Neural cell (in vitro differentiated cells): Measurements from ENCODE around the gene UBASH3B. TPM values are rescaled to one million over a fixed set of nuclear protein-coding genes. Genes with fewer than 3 reads are reported as not detected.

Experiments used
- H2AFZ ChIP-seq: fragments of 200-600, 300-800 bp; sonication (generic), shearing (Covaris generic); 2 replicates; pipeline ENCODE4 v1.6.0; 2014; ENCODE audit warnings: low read depth, mild to moderate bottlenecking, antibody characterized with exemption, low read length, moderate library complexity
- H3F3A ChIP-seq: fragments of 200-600 bp; shearing (Covaris generic); 2 replicates; pipeline ENCODE4 v1.6.1; 2016; ENCODE audit warnings: mild to moderate bottlenecking, moderate library complexity, mixed read lengths, antibody characterized with exemption, low read length; ENCODE audit not compliant: insufficient read depth, poor library complexity, severe bottlenecking
- H3K27ac ChIP-seq: fragments of 200-600, 300-800 bp; sonication (generic), shearing (Covaris generic); 2 replicates; pipeline ENCODE4 v1.5.1; 2014; ENCODE audit warnings: mild to moderate bottlenecking, low read length, moderate library complexity
- H3K27me3 ChIP-seq: fragments of 300-800, 200-600 bp; sonication (generic), shearing (Covaris generic); 2 replicates; pipeline ENCODE4 v1.6.0; 2014; ENCODE audit warnings: mild to moderate bottlenecking, low read depth, low read length, moderate library complexity; ENCODE audit not compliant: insufficient read depth
- H3K36me3 ChIP-seq: fragments of 300-800, 200-600 bp; sonication (generic), shearing (Covaris generic); 2 replicates; pipeline ENCODE4 v1.5.1; 2014; ENCODE audit warnings: mild to moderate bottlenecking, antibody characterized with exemption, low read length, moderate library complexity; ENCODE audit not compliant: insufficient read depth
- H3K4me2 ChIP-seq: fragments of 300-800, 200-600 bp; sonication (generic), shearing (Covaris generic); 2 replicates; pipeline ENCODE4 v1.6.0; 2014; ENCODE audit warnings: mild to moderate bottlenecking, low read length
- H3K4me3 ChIP-seq: fragments of 300-800, 200-600 bp; sonication (generic), shearing (Covaris generic); 2 replicates; pipeline ENCODE4 v1.5.1; 2014; ENCODE audit warnings: mild to moderate bottlenecking, low read length, moderate library complexity
- H3K79me2 ChIP-seq: fragments of 200-600 bp; shearing (Covaris generic); replicated peaks from 2 replicates; pipeline ENCODE4 v1.6.0; 2014; ENCODE audit warnings: mild to moderate bottlenecking, low read length, moderate library complexity; ENCODE audit not compliant: insufficient read depth
- H3K9ac ChIP-seq: fragments of 300-800, 200-600 bp; sonication (generic), shearing (Covaris generic); 2 replicates; pipeline ENCODE4 v1.6.1; 2016; ENCODE audit warnings: mild to moderate bottlenecking, low read length, mixed read lengths
- H3K9me2 ChIP-seq: fragments of 200-600 bp; shearing (Covaris generic); 2 replicates; pipeline ENCODE4 v1.6.1; 2016; ENCODE audit warnings: mild to moderate bottlenecking, low read length, mixed read lengths; ENCODE audit not compliant: insufficient read depth
- H3K9me3 ChIP-seq: fragments of 200-600, 300-800 bp; sonication (generic), shearing (Covaris generic); 2 replicates; pipeline ENCODE4 v1.6.1; 2016; ENCODE audit warnings: mild to moderate bottlenecking, mixed run types, low read length, moderate library complexity, mixed read lengths
- H4K20me1 ChIP-seq: fragments of 200-600 bp; shearing (Covaris generic); 2 replicates; pipeline ENCODE4 v1.6.1; 2016; ENCODE audit warnings: mild to moderate bottlenecking, mixed run types; ENCODE audit not compliant: insufficient read depth
- CTCF ChIP-seq: fragments of 450-650 bp; IDR thresholded peaks from 2 replicates; pipeline ENCODE4 v1.5.1; 2014; ENCODE audit warnings: antibody characterized with exemption, mild to moderate bottlenecking, moderate library complexity; ENCODE audit not compliant: poor library complexity, severe bottlenecking
- EP300 ChIP-seq: fragments of 450-650 bp; conservative IDR thresholded peaks from 2 replicates; pipeline ENCODE4 v1.6.1; 2014; ENCODE audit warnings: antibody characterized with exemption, mild to moderate bottlenecking, moderate library complexity; ENCODE audit not compliant: poor library complexity, severe bottlenecking
- EZH2 ChIP-seq: fragments of 200-600, 300-800 bp; shearing (Covaris generic), sonication (generic); IDR thresholded peaks from 2 replicates; pipeline ENCODE4 v1.6.1; 2014; ENCODE audit warnings: antibody characterized with exemption, low read length, borderline replicate concordance, mild to moderate bottlenecking; ENCODE audit not compliant: insufficient read depth, poor library complexity, severe bottlenecking
- MXI1 ChIP-seq: fragments of 450-650 bp; conservative IDR thresholded peaks from 2 replicates; pipeline ENCODE4 v1.6.1; 2014; ENCODE audit warnings: antibody characterized with exemption, mild to moderate bottlenecking; ENCODE audit not compliant: poor library complexity, severe bottlenecking
- POLR2AphosphoS5 ChIP-seq: IDR thresholded peaks from 2 replicates; pipeline ENCODE4 v1.6.1; 2012
- RAD21 ChIP-seq: fragments of 450-650 bp; conservative IDR thresholded peaks from 2 replicates; pipeline ENCODE4 v1.6.1; 2014; ENCODE audit warnings: antibody characterized with exemption, mild to moderate bottlenecking, moderate library complexity
- REST ChIP-seq: IDR thresholded peaks from 2 replicates; pipeline ENCODE4 v1.6.1; 2012; ENCODE audit warnings: borderline replicate concordance
- SMC3 ChIP-seq: fragments of 450-650 bp; conservative IDR thresholded peaks from 2 replicates; pipeline ENCODE4 v1.6.1; 2014; ENCODE audit warnings: antibody characterized with exemption, mild to moderate bottlenecking, moderate library complexity; ENCODE audit not compliant: poor library complexity
- TAF1 ChIP-seq: IDR thresholded peaks from 2 replicates; pipeline ENCODE4 v1.6.1; 2012; ENCODE audit warnings: low read depth
- polyA plus RNA-seq: library from polyadenylated mRNA; depleted of rRNA; stranded (reverse); fragments of >200 nt; gene quantifications from 2 replicates; pipeline ENCODE4 v1.2.3, GENCODE V29; 2014

UBASH3B gene
- polyA plus RNA-seq, 1 donor from 2014 or later = 4.2 TPM

GRCh38 chr11:122821169-122821568, 165.6 kb downstream of the UBASH3B start:
- Histone ChIP-seq H3K36me3 (no peaks in the 10 kb centered on the region), H4K20me1 (no peaks in the 10 kb centered on the region), H3K9ac (no peak overlapping the region), H3K27me3 (no peaks in the 10 kb centered on the region), H3F3A (no peaks in the 10 kb centered on the region), H3K9me3 (no peaks in the 10 kb centered on the region), H3K9me2 (no peaks in the 10 kb centered on the region), H3K4me2 (no peak overlapping the region), H3K4me3 (no peak overlapping the region), H2AFZ (no peak overlapping the region), H3K27ac (no peak overlapping the region), H3K79me2 (no peaks in the 10 kb centered on the region)
- TF ChIP-seq EP300 (no peak), TAF1 (no peak), SMC3 (no peak), REST (no peak), CTCF (no peak), RAD21 (no peak), MXI1 (no peak), EZH2 (no peak), POLR2AphosphoS5 (no peak)

- TF ChIP-seq EP300 (no peak), POLR2AphosphoS5 (no peak), SMC3 (no peak), CTCF (no peak), RAD21 (no peak), MXI1 (no peak), EZH2 (no peak), REST (no peak), TAF1 (no peak)
- Histone ChIP-seq H3K79me2 (no peaks in the 10 kb centered on the region), H3K27me3 (no peaks in the 10 kb centered on the region), H3K4me2 (no peak overlapping the region), H3K9ac (no peak overlapping the region), H3K9me2 (no peaks in the 10 kb centered on the region), H3K9me3 (no peaks in the 10 kb centered on the region), H3K36me3 (no peaks in the 10 kb centered on the region), H3F3A (no peaks in the 10 kb centered on the region), H4K20me1 (no peaks in the 10 kb centered on the region), H3K27ac (no peak overlapping the region), H2AFZ (no peak overlapping the region), H3K4me3 (no peak overlapping the region)
Measured at GRCh38 chr11:122822241-122822640, 166.7 kb downstream of the UBASH3B start.
